ENCODE results near the gene FITM2. TPM values are rescaled to one million over a fixed set of nuclear protein-coding genes. Genes with fewer than 3 reads are reported as not detected.
"Not testable (repeated sequence)": the region's sequence is repeated elsewhere in the genome, so short reads cannot be mapped to it uniquely, and the experiment has no call there.

The FITM2 gene
- total RNA-seq, 4 donors from 2014 or later, result 2.1 to 4.8 (median 3.7) TPM

- H3K9me3 ChIP-seq, result no peaks in the 10 kb centered on the region
- TF ChIP-seq POLR2A (IDR thresholded peaks at IDR 0.05) (no peak), CTCF (IDR thresholded peaks at IDR 0.05) (no peak)
- no peak for DNase-seq
- 60 to 61% methylated on average over 3 of the region's 3 CpGs for WGBS, 2 donors
- peaks cover 0 to 28% (median 0%) of the 10 kb centered on the region in 4 donors for H3K27me3 ChIP-seq
- no peaks in the 10 kb centered on the region for H3K4me1 ChIP-seq
- H3K36me3 ChIP-seq, result no peaks in the 10 kb centered on the region
- H3K27ac ChIP-seq, result no peak overlapping the region
- no peak overlapping the region for H3K4me3 ChIP-seq
- intact Hi-C loops (cut with DNase I), result no loop called here
Observed at GRCh38 chr20:44349349-44349748, 38.3 kb upstream of the FITM2 start.

- TF ChIP-seq POLR2A (IDR thresholded peaks at IDR 0.05) (no peak), CTCF (IDR thresholded peaks at IDR 0.05) (no peak)
- Histone ChIP-seq H3K36me3 (no peaks in the 10 kb centered on the region), H3K9me3 (no peaks in the 10 kb centered on the region), H3K4me1 (no peaks in the 10 kb centered on the region), H3K4me3 (no peak overlapping the region), H3K27me3 (peaks cover 0 to 24% (median 0%) of the 10 kb centered on the region in 4 donors), H3K27ac (no peak overlapping the region)
- intact Hi-C loops (cut with DNase I), result no loop called here
- 86 to 90% methylated on average over 4 of the region's 4 CpGs for WGBS, 2 donors
- DNase-seq, result no peak
Observed at GRCh38 chr20:44348168-44348659, 37.2 kb upstream of the FITM2 start.

- intact Hi-C loops (cut with DNase I), result not testable (repeated sequence)
Observed at GRCh38 chr20:44345941-44346340, 34.9 kb upstream of the FITM2 start.

GRCh38 chr20:44345147-44345546 is 34.1 kb upstream of the FITM2 start:
- intact Hi-C loops (cut with DNase I), result no loop called here
- WGBS, 2 donors, result 79 to 81% methylated on average over 3 to 7 of the region's 8 CpGs
- no peak overlapping the region for H3K27ac ChIP-seq

More at GRCh38 chr20:44345941-44346340, 34.9 kb upstream of the FITM2 start:
- DNase-seq, H3K9me3 ChIP-seq, H3K4me1 ChIP-seq, H3K27ac ChIP-seq, H3K4me3 ChIP-seq, H3K36me3 ChIP-seq: not testable (repeated sequence)
- WGBS, 2 donors, result 77 to 83% methylated on average over 8 of the region's 10 CpGs
- peaks cover 0 to 27% (median 0%) of the 10 kb centered on the region in 4 donors for H3K27me3 ChIP-seq

GRCh38 chr20:44344723-44345122 is 33.7 kb upstream of the FITM2 start:
- Histone ChIP-seq H3K4me3 (no peak overlapping the region), H3K9me3 (no peaks in the 10 kb centered on the region), H3K36me3 (no peaks in the 10 kb centered on the region), H3K4me1 (no peaks in the 10 kb centered on the region), H3K27ac (no peak overlapping the region), H3K27me3 (peaks cover 0 to 19% (median 0%) of the 10 kb centered on the region in 4 donors)
- intact Hi-C loops (cut with DNase I), result no loop called here
- DNase-seq, result no peak
- 68 to 69% methylated on average over 4 of the region's 4 CpGs for WGBS, 2 donors
- TF ChIP-seq CTCF (IDR thresholded peaks at IDR 0.05), result no peak
- no peak for TF ChIP-seq POLR2A (IDR thresholded peaks at IDR 0.05)

More at GRCh38 chr20:44345147-44345546, 34.1 kb upstream of the FITM2 start:
- Histone ChIP-seq H3K4me3 (no peak overlapping the region), H3K9me3 (no peaks in the 10 kb centered on the region), H3K36me3 (no peaks in the 10 kb centered on the region), H3K4me1 (no peaks in the 10 kb centered on the region), H3K27me3 (peaks cover 0 to 23% (median 0%) of the 10 kb centered on the region in 4 donors)
- DNase-seq, result no peak
- TF ChIP-seq POLR2A (IDR thresholded peaks at IDR 0.05) (no peak), CTCF (IDR thresholded peaks at IDR 0.05) (no peak)
